ENCODE measurements around the gene FLRT3. TPM values are rescaled to one million over a fixed set of nuclear protein-coding genes. Genes with fewer than 3 reads are reported as not detected.

The FLRT3 gene
- total and polyA plus RNA-seq, 7 donors: under 0.01 to 9.6 (median 3.6) TPM; not detected in 1

- 47 to 49% methylated on average over 3 of the region's 3 CpGs for WGBS, 2 donors
- no peaks in the 10 kb centered on the region for H3K27me3 ChIP-seq
- no peak overlapping the region for H3K27ac ChIP-seq
- no peak overlapping the region for H3K4me3 ChIP-seq
- TF ChIP-seq POLR2AphosphoS5 (IDR thresholded peaks at IDR 0.05) (no peak), EP300 (IDR thresholded peaks at IDR 0.05) (no peak), CTCF (IDR thresholded peaks at IDR 0.05) (no peak), POLR2A (IDR thresholded peaks at IDR 0.05) (no peak)
- DNase-seq: no peak
- intact Hi-C loops (cut with DNase I): no loop called here
- no peaks in the 10 kb centered on the region for H3K36me3 ChIP-seq
- H3K4me1 ChIP-seq: no peaks in the 10 kb centered on the region
- no peaks in the 10 kb centered on the region for H3K9me3 ChIP-seq
Observed at GRCh38 chr20:14295770-14296309, 41.6 kb downstream of the FLRT3 start.

- TF ChIP-seq POLR2AphosphoS5 (IDR thresholded peaks at IDR 0.05): no peak
- no peak for TF ChIP-seq EP300 (IDR thresholded peaks at IDR 0.05)
- TF ChIP-seq POLR2A (IDR thresholded peaks at IDR 0.05): no peak
- no peak for TF ChIP-seq CTCF (IDR thresholded peaks at IDR 0.05)
- H3K36me3 ChIP-seq: no peaks in the 10 kb centered on the region
- H3K4me1 ChIP-seq: no peaks in the 10 kb centered on the region
- H3K27ac ChIP-seq: no peak overlapping the region
- WGBS, 2 donors: 8 to 18% methylated on average over 2 of the region's 2 CpGs
- intact Hi-C loops (cut with DNase I): no loop called here
- H3K4me3 ChIP-seq: no peak overlapping the region
- no peaks in the 10 kb centered on the region for H3K9me3 ChIP-seq
- H3K27me3 ChIP-seq: no peaks in the 10 kb centered on the region
- no peak for DNase-seq
Observed at GRCh38 chr20:14295238-14295637, 42.2 kb downstream of the FLRT3 start.

- Histone ChIP-seq H3K9me3 (no peaks in the 10 kb centered on the region), H3K36me3 (no peaks in the 10 kb centered on the region), H3K4me1 (no peaks in the 10 kb centered on the region), H3K27me3 (no peaks in the 10 kb centered on the region), H3K27ac (no peak overlapping the region), H3K4me3 (no peak overlapping the region)
- intact Hi-C loops (cut with DNase I): no loop called here
- no peak for DNase-seq
- TF ChIP-seq EP300 (IDR thresholded peaks at IDR 0.05) (no peak), POLR2AphosphoS5 (IDR thresholded peaks at IDR 0.05) (no peak), CTCF (IDR thresholded peaks at IDR 0.05) (no peak)
- 90 to 91% methylated on average over 1 of the region's 1 CpG for WGBS, 2 donors
Observed at GRCh38 chr20:14291502-14291901, 45.9 kb downstream of the FLRT3 start.

- no peak overlapping the region for H3K27ac ChIP-seq
- H3K36me3 ChIP-seq: no peaks in the 10 kb centered on the region
- intact Hi-C loops (cut with DNase I): no loop called here
- 69 to 79% methylated on average over 3 of the region's 3 CpGs for WGBS, 2 donors
- no peaks in the 10 kb centered on the region for H3K27me3 ChIP-seq
- no peak overlapping the region for H3K4me3 ChIP-seq
- no peaks in the 10 kb centered on the region for H3K9me3 ChIP-seq
- no peaks in the 10 kb centered on the region for H3K4me1 ChIP-seq
- TF ChIP-seq POLR2A (IDR thresholded peaks at IDR 0.05): no peak
- no peak for TF ChIP-seq CTCF (IDR thresholded peaks at IDR 0.05)
- no peak for TF ChIP-seq EP300 (IDR thresholded peaks at IDR 0.05)
- TF ChIP-seq POLR2AphosphoS5 (IDR thresholded peaks at IDR 0.05): no peak
- no peak for DNase-seq
Observed at GRCh38 chr20:14288341-14289330, 48.8 kb downstream of the FLRT3 start.
